GM12878 (cell line): ENCODE measurements around the gene GRIA4.
"Not testable (repeated sequence)": the region's sequence is repeated elsewhere in the genome, so short reads cannot be mapped to it uniquely, and the experiment has no call there.

Experiments used
- CEBPB ChIP-seq, 2 experiments: fragments of 150-350 bp in 1 of 2; IDR thresholded peaks; 2 replicates each; pipeline ENCODE4 v1.6.1; 2012 to 2014; ENCODE audit warnings: low read depth in 2 of 2, low read length in 2 of 2, borderline replicate concordance in 1 of 2, inconsistent platforms in 1 of 2
- NR2F1 ChIP-seq: fragments of 450-650 bp; conservative IDR thresholded peaks from 2 replicates; pipeline ENCODE4 v1.6.1; 2017; ENCODE audit warnings: mild to moderate bottlenecking
- PAX8 ChIP-seq: fragments of 450-650 bp; IDR thresholded peaks from 2 replicates; pipeline ENCODE4 v1.6.1; 2017; ENCODE audit warnings: mild to moderate bottlenecking, moderate library complexity
- POLR2A ChIP-seq: IDR thresholded peaks from 2 replicates; pipeline ENCODE4 v1.6.1; 2011; ENCODE audit warnings: low read depth, mild to moderate bottlenecking, low read length
- RAD51 ChIP-seq: fragments of 450-650 bp; IDR thresholded peaks from 2 replicates; pipeline ENCODE4 v1.6.1; 2016; ENCODE audit warnings: moderate library complexity, mild to moderate bottlenecking, inconsistent platforms
- SRF ChIP-seq, 2 experiments: IDR thresholded peaks; 2 replicates each; pipeline ENCODE4 v1.6.1; 2011; ENCODE audit warnings: low read depth in 2 of 2, low read length in 2 of 2, mild to moderate bottlenecking in 1 of 2, moderate library complexity in 1 of 2
- ZNF274 ChIP-seq: IDR thresholded peaks from one replicate; pipeline ENCODE4 v1.8.0; 2011; ENCODE audit not compliant: insufficient read length, insufficient read depth
- TF ChIP-seq, protein P1 (sequence below): fragments of 450-650 bp; IDR thresholded peaks from 2 replicates; pipeline ENCODE4 v1.6.1; 2016; ENCODE audit warnings: mild to moderate bottlenecking
- TF ChIP-seq, protein P2 (sequence below), 3 experiments: IDR thresholded peaks in 2 of 3; conservative IDR thresholded peaks in 1 of 3; 2 replicates each; pipeline ENCODE4 v1.5.1; 2011; ENCODE audit warnings: low read depth in 3 of 3, low read length in 3 of 3, mild to moderate bottlenecking in 3 of 3, control low read depth in 2 of 3, moderate library complexity in 2 of 3, inconsistent platforms in 1 of 3, mixed read lengths in 1 of 3; ENCODE audit not compliant: control insufficient read depth in 2 of 3, insufficient read depth in 1 of 3; ENCODE audit errors: extremely low read depth in 1 of 3

DNA sequence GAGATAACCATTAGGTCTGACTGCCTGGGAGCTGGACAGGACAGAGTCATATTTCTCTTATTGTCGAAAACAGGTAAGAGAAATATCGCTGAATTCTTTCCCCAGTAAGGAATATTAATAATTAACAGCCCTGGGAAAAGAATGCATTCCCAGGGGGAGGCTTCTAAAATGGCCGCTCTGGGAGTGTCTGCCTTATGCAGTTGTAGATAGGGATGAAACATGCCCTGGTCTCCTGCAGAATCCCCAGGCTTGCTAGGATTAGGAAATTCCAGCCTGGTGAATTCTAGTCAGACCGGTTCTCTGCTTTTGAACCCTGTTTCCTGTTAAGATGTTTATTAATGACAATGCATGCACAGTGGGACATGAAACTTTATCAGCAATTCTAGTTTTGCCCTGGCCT is 393.2 kb downstream of the GRIA4 start:
- not testable (repeated sequence) for TF ChIP-seq SRF (IDR thresholded peaks at IDR 0.05; ENCODE audit: low read depth in 2 of 2, low read length in 2 of 2); PAX8; ZNF274; NR2F1; CEBPB (IDR thresholded peaks at IDR 0.05; ENCODE audit: borderline replicate concordance in 1 of 2, low read depth in 2 of 2, low read length in 2 of 2); RAD51; POLR2A
- TF ChIP-seq, protein P1, sequence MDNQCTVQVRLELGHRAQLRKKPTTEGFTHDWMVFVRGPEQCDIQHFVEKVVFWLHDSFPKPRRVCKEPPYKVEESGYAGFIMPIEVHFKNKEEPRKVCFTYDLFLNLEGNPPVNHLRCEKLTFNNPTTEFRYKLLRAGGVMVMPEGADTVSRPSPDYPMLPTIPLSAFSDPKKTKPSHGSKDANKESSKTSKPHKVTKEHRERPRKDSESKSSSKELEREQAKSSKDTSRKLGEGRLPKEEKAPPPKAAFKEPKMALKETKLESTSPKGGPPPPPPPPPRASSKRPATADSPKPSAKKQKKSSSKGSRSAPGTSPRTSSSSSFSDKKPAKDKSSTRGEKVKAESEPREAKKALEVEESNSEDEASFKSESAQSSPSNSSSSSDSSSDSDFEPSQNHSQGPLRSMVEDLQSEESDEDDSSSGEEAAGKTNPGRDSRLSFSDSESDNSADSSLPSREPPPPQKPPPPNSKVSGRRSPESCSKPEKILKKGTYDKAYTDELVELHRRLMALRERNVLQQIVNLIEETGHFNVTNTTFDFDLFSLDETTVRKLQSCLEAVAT = not testable (repeated sequence)
- TF ChIP-seq, protein P2, sequence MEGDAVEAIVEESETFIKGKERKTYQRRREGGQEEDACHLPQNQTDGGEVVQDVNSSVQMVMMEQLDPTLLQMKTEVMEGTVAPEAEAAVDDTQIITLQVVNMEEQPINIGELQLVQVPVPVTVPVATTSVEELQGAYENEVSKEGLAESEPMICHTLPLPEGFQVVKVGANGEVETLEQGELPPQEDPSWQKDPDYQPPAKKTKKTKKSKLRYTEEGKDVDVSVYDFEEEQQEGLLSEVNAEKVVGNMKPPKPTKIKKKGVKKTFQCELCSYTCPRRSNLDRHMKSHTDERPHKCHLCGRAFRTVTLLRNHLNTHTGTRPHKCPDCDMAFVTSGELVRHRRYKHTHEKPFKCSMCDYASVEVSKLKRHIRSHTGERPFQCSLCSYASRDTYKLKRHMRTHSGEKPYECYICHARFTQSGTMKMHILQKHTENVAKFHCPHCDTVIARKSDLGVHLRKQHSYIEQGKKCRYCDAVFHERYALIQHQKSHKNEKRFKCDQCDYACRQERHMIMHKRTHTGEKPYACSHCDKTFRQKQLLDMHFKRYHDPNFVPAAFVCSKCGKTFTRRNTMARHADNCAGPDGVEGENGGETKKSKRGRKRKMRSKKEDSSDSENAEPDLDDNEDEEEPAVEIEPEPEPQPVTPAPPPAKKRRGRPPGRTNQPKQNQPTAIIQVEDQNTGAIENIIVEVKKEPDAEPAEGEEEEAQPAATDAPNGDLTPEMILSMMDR (IDR thresholded peaks at IDR 0.05 in 2 of 3, conservative IDR thresholded peaks at IDR 0.05 in 1 of 3; ENCODE audit: control insufficient read depth in 2 of 3, extremely low read depth in 1 of 3, insufficient read depth in 1 of 3, low read depth in 3 of 3, low read length in 3 of 3) = not testable (repeated sequence)
